A549 (cell line): ENCODE data around the gene HMX1. TPM values are rescaled to one million over a fixed set of nuclear protein-coding genes. Genes with fewer than 3 reads are reported as not detected.

ENCODE experiments used
- ATAC-seq, 2 experiments: fragments of 200-7000 bp in 1 of 2; fragments of >200 bp in 1 of 2; cut with Nextera tagmentation in 1 of 2; cut with Tn5 transposase in 1 of 2; 3 replicates each; pipeline versions ENCODE4 v1.8.0 to v1.9.1; 2018 to 2020; ENCODE audit warnings: mild to moderate bottlenecking in 1 of 2, moderate library complexity in 1 of 2
- CTCF ChIA-PET: fragments of 300-600 bp; sonication (Branson Sonifier 250); formaldehyde crosslinking; extraction: SDS; loops from one replicate; lab custom pipeline; 2021; ENCODE audit warnings: antibody characterized with exemption, inconsistent platforms; lab: Yijun Ruan, JAX
- POLR2A ChIA-PET: fragments of 350-600 bp; formaldehyde crosslinking; extraction: SDS; loops from one replicate; lab custom pipeline; 2021; ENCODE audit warnings: antibody characterized with exemption, inconsistent platforms; lab: Yijun Ruan, JAX
- DNase-seq, 2 experiments: peaks; one replicate each; pipeline versions ENCODE4 v3.0.0 to v3.0.0-alpha.2; 2011 to 2016; ENCODE audit warnings: low read depth in 1 of 2, low spot score in 1 of 2
- FAIRE-seq: peaks from 2 replicates; lab custom pipeline; 2011; peaks lifted over from hg19 to GRCh38; lab: Jason Lieb, UNC
- H3K27ac ChIP-seq, 2 experiments: fragments of >200 bp; sonication (Bioruptor Twin); formaldehyde crosslinking; 3 replicates each; pipeline ENCODE4 v1.5.1; 2016 to 2017
- H3K4me1 ChIP-seq: fragments of >200 bp; sonication (Bioruptor Twin); formaldehyde crosslinking; 3 replicates; pipeline ENCODE4 v1.6.1; 2016
- H3K4me2 ChIP-seq: fragments of >200 bp; sonication (Bioruptor Twin); formaldehyde crosslinking; 3 replicates; pipeline ENCODE4 v1.6.1; 2016
- H3K4me3 ChIP-seq: fragments of >200 bp; sonication (Bioruptor Twin); formaldehyde crosslinking; 3 replicates; pipeline ENCODE4 v1.5.1; 2016
- H3K9me3 ChIP-seq: fragments of >200 bp; sonication (Bioruptor Twin); formaldehyde crosslinking; 3 replicates; pipeline ENCODE4 v1.6.1; 2016
- ATOH8 ChIP-seq: fragments of 250-450 bp; sonication (Bioruptor Pico); IDR thresholded peaks from 2 replicates; pipeline ENCODE4 v1.5.0; 2020; ENCODE audit warnings: low read depth, mild to moderate bottlenecking, moderate library complexity
- CEBPB ChIP-seq, 2 experiments: fragments of >200 bp in 1 of 2; sonication (Bioruptor Twin) in 1 of 2; formaldehyde crosslinking in 1 of 2; IDR thresholded peaks; 2 replicates each; pipeline ENCODE4 v1.6.1; 2012 to 2016
- CHD4 ChIP-seq: fragments of 200-600 bp; sonication (generic); IDR thresholded peaks from 2 replicates; pipeline ENCODE4 v1.6.1; 2016; ENCODE audit warnings: antibody characterized with exemption, mild to moderate bottlenecking, borderline replicate concordance
- CTCF ChIP-seq: fragments of >200 bp; sonication (Bioruptor Twin); formaldehyde crosslinking; IDR thresholded peaks from 3 replicates; pipeline ENCODE4 v1.5.1; 2016
- FOSL2 ChIP-seq, 2 experiments: fragments of 450-650 bp in 1 of 2; fragments of >200 bp in 1 of 2; sonication (Bioruptor Twin) in 1 of 2; formaldehyde crosslinking; IDR thresholded peaks; 2 replicates each; pipeline versions ENCODE4 v1.5.0 to v1.6.1; 2016 to 2020; ENCODE audit warnings: mild to moderate bottlenecking in 1 of 2, moderate library complexity in 1 of 2
- HEYL ChIP-seq: fragments of 250-450 bp; sonication (Bioruptor Pico); IDR thresholded peaks from 2 replicates; pipeline ENCODE4 v1.8.0; 2021; ENCODE audit warnings: mild to moderate bottlenecking, moderate library complexity
- HOXA7 ChIP-seq: fragments of 250-450 bp; sonication (Bioruptor Pico); IDR thresholded peaks from 2 replicates; pipeline ENCODE4 v1.5.0; 2020; ENCODE audit warnings: mild to moderate bottlenecking, moderate library complexity
- JUNB ChIP-seq: fragments of >200 bp; sonication (Bioruptor Twin); formaldehyde crosslinking; IDR thresholded peaks from 2 replicates; pipeline ENCODE4 v1.6.1; 2016
- KDM1A ChIP-seq: fragments of 200-600 bp; sonication (generic); IDR thresholded peaks from 2 replicates; pipeline ENCODE4 v1.6.1; 2016; ENCODE audit warnings: low read depth, mild to moderate bottlenecking
- MAFK ChIP-seq: fragments of 450-650 bp; IDR thresholded peaks from 2 replicates; pipeline ENCODE4 v1.6.1; 2014; ENCODE audit not compliant: partially characterized antibody
- MAZ ChIP-seq: fragments of 150-350 bp; IDR thresholded peaks from 2 replicates; pipeline ENCODE4 v1.6.1; 2014; ENCODE audit warnings: antibody characterized with exemption, low read depth, low read length, borderline replicate concordance
- NFE2L2 ChIP-seq: fragments of 150-350 bp; conservative IDR thresholded peaks from 2 replicates; pipeline ENCODE4 v1.6.1; 2014; ENCODE audit warnings: low read length
- PHF8 ChIP-seq: fragments of 200-600 bp; sonication (generic); IDR thresholded peaks from 2 replicates; pipeline ENCODE4 v1.6.1; 2016; ENCODE audit warnings: low read depth, mild to moderate bottlenecking, antibody characterized with exemption, moderate library complexity, borderline replicate concordance
- RNF2 ChIP-seq: fragments of 200-600 bp; sonication (generic); IDR thresholded peaks from 2 replicates; pipeline ENCODE4 v1.6.1; 2016; ENCODE audit warnings: low read depth, mild to moderate bottlenecking, antibody characterized with exemption, moderate library complexity, borderline replicate concordance
- TFCP2L1 ChIP-seq: fragments of 250-450 bp; sonication (Bioruptor Pico); IDR thresholded peaks from 2 replicates; pipeline ENCODE4 v1.5.0; 2021; ENCODE audit warnings: mild to moderate bottlenecking
- TP53 ChIP-seq: fragments of 250-450 bp; sonication (Bioruptor Pico); IDR thresholded peaks from 2 replicates; pipeline ENCODE4 v1.5.0; 2021; ENCODE audit warnings: mild to moderate bottlenecking, moderate library complexity
- USF2 ChIP-seq: fragments of 450-650 bp; IDR thresholded peaks from 2 replicates; pipeline ENCODE4 v1.6.1; 2014; ENCODE audit warnings: antibody characterized with exemption
- ZNF302 ChIP-seq: fragments of 250-450 bp; sonication (Bioruptor Pico); IDR thresholded peaks from 2 replicates; pipeline ENCODE4 v1.9.0; 2021; ENCODE audit warnings: inconsistent platforms, mild to moderate bottlenecking, moderate library complexity
- WGBS: methylation state at CpG from one replicate; pipeline ENCODE4 v1.1.6; 2017; ENCODE audit errors: missing lambda C conversion rate; 5-methylcytosine and 5-hydroxymethylcytosine counted together
- polyA plus RNA-seq, 4 experiments: library from polyadenylated mRNA; depleted of rRNA in 3 of 4; stranded (reverse); fragments of >200 nt; fragmentation: RNase III in 1 of 4; extraction: RNeasy Plus Mini Kit Qiagen cat#74134 plus additional on column Dnase treatment in 1 of 4; gene quantifications; 2 replicates in 3 of 4; 3 replicates in 1 of 4; pipeline ENCODE4 v1.2.3, GENCODE V29; 2011 to 2017
- TF ChIP-seq, protein P1 (sequence below): fragments of >200 bp; sonication (Bioruptor Twin); formaldehyde crosslinking; IDR thresholded peaks from 2 replicates; pipeline ENCODE4 v1.6.1; 2016
- TF ChIP-seq, protein P2 (sequence below): fragments of 250-450 bp; sonication (Bioruptor Pico); IDR thresholded peaks from 2 replicates; pipeline ENCODE4 v1.5.0; 2021; ENCODE audit warnings: mild to moderate bottlenecking, moderate library complexity, borderline replicate concordance

The HMX1 gene
- polyA plus RNA-seq, 2 of the 4 experiments (the other 2 are of a cell fraction) = 0.06 TPM; not detected in 1

GRCh38 chr4:8855818-8856245 lies 15.8 kb downstream of the HMX1 start:
- no peak overlapping the region for H3K4me3 ChIP-seq
- WGBS = 0% methylated on average over 9 of the region's 9 CpGs
- H3K4me2 ChIP-seq = no peak overlapping the region
- peaks cover 12% of the 10 kb centered on the region; the same call in 1 of the 3 replicates for H3K4me1 ChIP-seq
- ChIA-PET CTCF (interaction anchor here (1.2 kb wide), 1 partner anchor 8 kb away, joined by 3 read pairs; no protein-coding TSS in a partner anchor), POLR2A (no interaction called here)
- peak; percentile 26 to 30; a peak in 2 of 6 replicates for ATAC-seq
- no peaks in the 10 kb centered on the region for H3K9me3 ChIP-seq
- H3K27ac ChIP-seq = no peak overlapping the region
- DNase-seq = no peak
- FAIRE-seq = no peak
- TF ChIP-seq PHF8 (no peak), HOXA7 (no peak), RNF2 (no peak), TP53 (CRISPR knock-in tag) (no peak), HEYL (CRISPR knock-in tag) (no peak), KDM1A (no peak), MAFK (no peak)
- TF ChIP-seq, protein P1, sequence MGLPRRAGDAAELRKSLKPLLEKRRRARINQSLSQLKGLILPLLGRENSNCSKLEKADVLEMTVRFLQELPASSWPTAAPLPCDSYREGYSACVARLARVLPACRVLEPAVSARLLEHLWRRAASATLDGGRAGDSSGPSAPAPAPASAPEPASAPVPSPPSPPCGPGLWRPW = no peak

GRCh38 chr4:8854931-8855330 lies 16.7 kb downstream of the HMX1 start:
- H3K4me2 ChIP-seq = no peak overlapping the region
- DNase-seq (no peak), FAIRE-seq (no peak), ATAC-seq (peak; percentile 14 to 52; a peak in 3 of 6 replicates)
- H3K4me1 ChIP-seq = peaks cover 9% of the 10 kb centered on the region; the same call in 1 of the 3 replicates
- no peak overlapping the region for H3K4me3 ChIP-seq
- H3K9me3 ChIP-seq = no peaks in the 10 kb centered on the region
- CTCF ChIA-PET = no interaction called here
- POLR2A ChIA-PET = no interaction called here
- WGBS = 0% methylated on average over 5 of the region's 10 CpGs
- no peak overlapping the region for H3K27ac ChIP-seq
- TF ChIP-seq JUNB (no peak), MAFK (no peak), TFCP2L1 (CRISPR knock-in tag) (no peak), ATOH8 (CRISPR knock-in tag) (no peak), NFE2L2 (no peak), USF2 (no peak), CTCF (no peak), CHD4 (no peak), MAZ (no peak), ZNF302 (CRISPR knock-in tag) (no peak), FOSL2 (IDR thresholded peaks at IDR 0.05) (no peak), FOSL2 (CRISPR knock-in tag; IDR thresholded peaks at IDR 0.05) (no peak), RNF2 (no peak), CEBPB (IDR thresholded peaks at IDR 0.05) (no peak)
- TF ChIP-seq, protein P2, sequence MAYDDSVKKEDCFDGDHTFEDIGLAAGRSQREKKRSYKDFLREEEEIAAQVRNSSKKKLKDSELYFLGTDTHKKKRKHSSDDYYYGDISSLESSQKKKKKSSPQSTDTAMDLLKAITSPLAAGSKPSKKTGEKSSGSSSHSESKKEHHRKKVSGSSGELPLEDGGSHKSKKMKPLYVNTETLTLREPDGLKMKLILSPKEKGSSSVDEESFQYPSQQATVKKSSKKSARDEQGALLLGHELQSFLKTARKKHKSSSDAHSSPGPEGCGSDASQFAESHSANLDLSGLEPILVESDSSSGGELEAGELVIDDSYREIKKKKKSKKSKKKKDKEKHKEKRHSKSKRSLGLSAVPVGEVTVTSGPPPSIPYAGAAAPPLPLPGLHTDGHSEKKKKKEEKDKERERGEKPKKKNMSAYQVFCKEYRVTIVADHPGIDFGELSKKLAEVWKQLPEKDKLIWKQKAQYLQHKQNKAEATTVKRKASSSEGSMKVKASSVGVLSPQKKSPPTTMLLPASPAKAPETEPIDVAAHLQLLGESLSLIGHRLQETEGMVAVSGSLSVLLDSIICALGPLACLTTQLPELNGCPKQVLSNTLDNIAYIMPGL = no peak
